ENCODE data around the gene XIRP2.
"Not testable (repeated sequence)": the region's sequence is repeated elsewhere in the genome, so short reads cannot be mapped to it uniquely, and the experiment has no call there.

Gene XIRP2

GRCh38 chr2:167253025-167253424 lies 364.7 kb downstream of the XIRP2 start:
- H3K27me3 ChIP-seq (replicated peaks; ENCODE audit: control insufficient read depth, insufficient read depth, low read length, poor library complexity, severe bottlenecking) = no peaks in the 10 kb centered on the region
- H3K4me3 ChIP-seq (ENCODE audit: insufficient read depth, low read depth, low read length, poor library complexity, severe bottlenecking) = no peak overlapping the region
- no peak overlapping the region for H3K27ac ChIP-seq (ENCODE audit: insufficient read depth, low read length, poor library complexity, severe bottlenecking)
- H3K4me1 ChIP-seq (ENCODE audit: control insufficient read depth, insufficient read depth, low read length, poor library complexity, severe bottlenecking) = no peaks in the 10 kb centered on the region
- no peak for DNase-seq
- no peaks in the 10 kb centered on the region for H3K36me3 ChIP-seq (ENCODE audit: control insufficient read depth, insufficient read depth, low read length)
- H3K9me3 ChIP-seq (ENCODE audit: control insufficient read depth, low read length) = no peaks in the 10 kb centered on the region

GRCh38 chr2:167254721-167255120 lies 366.4 kb downstream of the XIRP2 start:
- H3K27me3 ChIP-seq (replicated peaks; ENCODE audit: control insufficient read depth, insufficient read depth, low read length, poor library complexity, severe bottlenecking) = no peaks in the 10 kb centered on the region
- H3K36me3 ChIP-seq (ENCODE audit: control insufficient read depth, insufficient read depth, low read length) = no peaks in the 10 kb centered on the region
- H3K27ac ChIP-seq (ENCODE audit: insufficient read depth, low read length, poor library complexity, severe bottlenecking) = no peak overlapping the region
- no peak overlapping the region for H3K4me3 ChIP-seq (ENCODE audit: insufficient read depth, low read depth, low read length, poor library complexity, severe bottlenecking)
- H3K4me1 ChIP-seq (ENCODE audit: control insufficient read depth, insufficient read depth, low read length, poor library complexity, severe bottlenecking) = no peaks in the 10 kb centered on the region
- no peaks in the 10 kb centered on the region for H3K9me3 ChIP-seq (ENCODE audit: control insufficient read depth, low read length)
- DNase-seq = no peak

GRCh38 chr2:167258712-167259111 lies 370.4 kb downstream of the XIRP2 start:
- H3K9me3 ChIP-seq (ENCODE audit: control insufficient read depth, low read length) = no peaks in the 10 kb centered on the region
- no peak for DNase-seq
- H3K4me3 ChIP-seq (ENCODE audit: insufficient read depth, low read depth, low read length, poor library complexity, severe bottlenecking) = no peak overlapping the region
- H3K4me1 ChIP-seq (ENCODE audit: control insufficient read depth, insufficient read depth, low read length, poor library complexity, severe bottlenecking) = no peaks in the 10 kb centered on the region
- no peaks in the 10 kb centered on the region for H3K27me3 ChIP-seq (replicated peaks; ENCODE audit: control insufficient read depth, insufficient read depth, low read length, poor library complexity, severe bottlenecking)
- no peaks in the 10 kb centered on the region for H3K36me3 ChIP-seq (ENCODE audit: control insufficient read depth, insufficient read depth, low read length)
- H3K27ac ChIP-seq (ENCODE audit: insufficient read depth, low read length, poor library complexity, severe bottlenecking) = no peak overlapping the region

GRCh38 chr2:167264380-167264779 lies 376.1 kb downstream of the XIRP2 start:
- Histone ChIP-seq H3K27ac (ENCODE audit: insufficient read depth, low read length, poor library complexity, severe bottlenecking) (no peak overlapping the region), H3K27me3 (replicated peaks; ENCODE audit: control insufficient read depth, insufficient read depth, low read length, poor library complexity, severe bottlenecking) (no peaks in the 10 kb centered on the region), H3K9me3 (ENCODE audit: control insufficient read depth, low read length) (no peaks in the 10 kb centered on the region), H3K36me3 (ENCODE audit: control insufficient read depth, insufficient read depth, low read length) (no peaks in the 10 kb centered on the region), H3K4me1 (ENCODE audit: control insufficient read depth, insufficient read depth, low read length, poor library complexity, severe bottlenecking) (no peaks in the 10 kb centered on the region), H3K4me3 (ENCODE audit: insufficient read depth, low read depth, low read length, poor library complexity, severe bottlenecking) (no peak overlapping the region)
- DNase-seq = no peak

DNA sequence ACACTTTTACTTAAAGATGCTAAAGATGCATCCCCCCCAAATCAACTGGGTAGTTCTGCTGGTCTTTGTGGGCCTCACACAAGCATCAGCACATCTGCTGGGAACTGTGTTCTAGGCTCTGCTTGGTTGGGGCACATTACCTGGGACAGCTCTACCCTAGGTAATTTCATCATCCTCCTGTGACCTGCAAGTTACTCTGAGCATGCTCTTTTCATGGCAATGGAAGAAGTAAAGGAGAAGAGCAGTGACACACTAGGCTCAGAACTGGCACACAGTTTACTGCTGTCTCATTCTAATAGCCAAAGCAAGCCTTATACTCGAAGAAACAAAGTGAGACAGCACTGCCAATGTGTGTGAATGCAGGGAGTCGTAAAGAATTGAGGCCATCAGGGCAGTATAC lies 376.7 kb downstream of the XIRP2 start:
- H3K27me3 ChIP-seq (replicated peaks; ENCODE audit: control insufficient read depth, insufficient read depth, low read length, poor library complexity, severe bottlenecking) = no peaks in the 10 kb centered on the region
- H3K4me1 ChIP-seq (ENCODE audit: control insufficient read depth, insufficient read depth, low read length, poor library complexity, severe bottlenecking) = no peaks in the 10 kb centered on the region
- no peaks in the 10 kb centered on the region for H3K36me3 ChIP-seq (ENCODE audit: control insufficient read depth, insufficient read depth, low read length)
- no peak overlapping the region for H3K27ac ChIP-seq (ENCODE audit: insufficient read depth, low read length, poor library complexity, severe bottlenecking)
- H3K4me3 ChIP-seq (ENCODE audit: insufficient read depth, low read depth, low read length, poor library complexity, severe bottlenecking) = no peak overlapping the region
- H3K9me3 ChIP-seq (ENCODE audit: control insufficient read depth, low read length) = no peaks in the 10 kb centered on the region
- no peak for DNase-seq

DNA sequence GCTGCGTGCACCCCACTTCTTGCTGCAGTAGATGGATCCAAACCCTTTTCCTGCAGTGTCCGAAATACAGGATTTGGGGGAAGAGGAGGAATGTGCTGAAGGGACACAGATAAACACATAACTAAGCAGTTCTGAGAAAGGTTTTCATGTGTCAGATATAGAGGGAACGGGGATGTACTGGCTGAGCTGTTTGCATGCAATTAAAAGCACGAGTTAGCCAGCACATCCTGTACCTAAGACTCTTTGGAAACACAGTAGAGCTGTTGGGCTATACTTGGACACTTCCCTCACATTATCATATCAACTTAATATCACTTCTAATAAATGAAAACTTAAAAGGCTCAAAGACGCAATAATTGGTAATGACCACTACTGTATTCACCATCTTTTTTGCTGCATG lies 377.4 kb downstream of the XIRP2 start:
- Histone ChIP-seq H3K4me1 (ENCODE audit: control insufficient read depth, insufficient read depth, low read length, poor library complexity, severe bottlenecking) (no peaks in the 10 kb centered on the region), H3K27ac (ENCODE audit: insufficient read depth, low read length, poor library complexity, severe bottlenecking) (no peak overlapping the region), H3K9me3 (ENCODE audit: control insufficient read depth, low read length) (no peaks in the 10 kb centered on the region), H3K4me3 (ENCODE audit: insufficient read depth, low read depth, low read length, poor library complexity, severe bottlenecking) (no peak overlapping the region), H3K36me3 (ENCODE audit: control insufficient read depth, insufficient read depth, low read length) (no peaks in the 10 kb centered on the region), H3K27me3 (replicated peaks; ENCODE audit: control insufficient read depth, insufficient read depth, low read length, poor library complexity, severe bottlenecking) (no peaks in the 10 kb centered on the region)
- DNase-seq = no peak

DNA sequence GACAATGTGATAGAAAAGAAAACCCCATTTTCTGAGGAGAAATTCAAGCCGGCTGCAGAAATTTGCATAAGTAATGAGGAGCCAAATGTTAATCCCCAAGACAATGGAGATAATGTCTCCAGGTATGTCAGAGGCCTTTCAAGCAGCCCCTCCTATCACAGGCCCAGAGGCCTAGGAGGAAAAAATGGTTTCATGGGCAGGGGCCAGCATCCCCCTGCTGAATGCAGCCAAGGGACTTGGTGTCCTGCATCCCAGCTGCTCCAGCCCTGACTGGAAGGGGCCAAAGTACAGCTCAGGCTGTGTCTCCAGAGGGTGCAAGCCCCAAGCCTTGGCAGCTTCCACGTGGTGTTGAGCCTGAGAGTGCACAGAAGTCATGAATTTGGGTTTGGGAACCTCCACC lies 380.0 kb downstream of the XIRP2 start:
- not testable (repeated sequence) for H3K9me3 ChIP-seq (ENCODE audit: control insufficient read depth, low read length); H3K36me3 ChIP-seq (ENCODE audit: control insufficient read depth, insufficient read depth, low read length); H3K4me1 ChIP-seq (ENCODE audit: control insufficient read depth, insufficient read depth, low read length, poor library complexity, severe bottlenecking); H3K27me3 ChIP-seq (replicated peaks; ENCODE audit: control insufficient read depth, insufficient read depth, low read length, poor library complexity, severe bottlenecking); DNase-seq; H3K4me3 ChIP-seq (ENCODE audit: insufficient read depth, low read depth, low read length, poor library complexity, severe bottlenecking); H3K27ac ChIP-seq (ENCODE audit: insufficient read depth, low read length, poor library complexity, severe bottlenecking)

DNA sequence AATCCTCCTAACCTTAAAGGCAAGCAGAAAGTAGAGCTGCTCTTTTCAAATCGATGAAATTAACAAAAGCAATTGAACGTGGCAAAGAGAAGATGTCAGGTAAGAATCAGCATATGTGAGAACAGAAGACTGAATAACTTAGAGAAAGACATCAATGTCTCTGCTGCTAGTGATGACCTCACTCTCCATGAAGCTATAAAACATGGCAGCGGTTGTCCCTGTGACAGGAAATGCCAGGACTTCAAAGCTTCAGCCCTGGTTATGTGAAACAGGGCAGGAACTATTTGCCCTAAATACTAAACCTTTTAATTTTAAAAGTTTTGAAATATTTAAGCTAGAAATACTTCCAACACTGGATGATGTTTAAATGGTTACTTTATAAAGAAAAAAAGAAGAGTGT lies 383.7 kb downstream of the XIRP2 start:
- H3K27ac ChIP-seq (ENCODE audit: insufficient read depth, low read length, poor library complexity, severe bottlenecking) = no peak overlapping the region
- no peak for DNase-seq
- no peak overlapping the region for H3K4me3 ChIP-seq (ENCODE audit: insufficient read depth, low read depth, low read length, poor library complexity, severe bottlenecking)
- H3K27me3 ChIP-seq (replicated peaks; ENCODE audit: control insufficient read depth, insufficient read depth, low read length, poor library complexity, severe bottlenecking) = no peaks in the 10 kb centered on the region
- no peaks in the 10 kb centered on the region for H3K9me3 ChIP-seq (ENCODE audit: control insufficient read depth, low read length)
- H3K36me3 ChIP-seq (ENCODE audit: control insufficient read depth, insufficient read depth, low read length) = no peaks in the 10 kb centered on the region
- no peaks in the 10 kb centered on the region for H3K4me1 ChIP-seq (ENCODE audit: control insufficient read depth, insufficient read depth, low read length, poor library complexity, severe bottlenecking)

- Histone ChIP-seq H3K27me3 (replicated peaks; ENCODE audit: control insufficient read depth, insufficient read depth, low read length, poor library complexity, severe bottlenecking) (no peaks in the 10 kb centered on the region), H3K27ac (ENCODE audit: insufficient read depth, low read length, poor library complexity, severe bottlenecking) (no peak overlapping the region), H3K9me3 (ENCODE audit: control insufficient read depth, low read length) (no peaks in the 10 kb centered on the region), H3K4me3 (ENCODE audit: insufficient read depth, low read depth, low read length, poor library complexity, severe bottlenecking) (no peak overlapping the region), H3K36me3 (ENCODE audit: control insufficient read depth, insufficient read depth, low read length) (no peaks in the 10 kb centered on the region), H3K4me1 (ENCODE audit: control insufficient read depth, insufficient read depth, low read length, poor library complexity, severe bottlenecking) (no peaks in the 10 kb centered on the region)
- DNase-seq = no peak
Observed at GRCh38 chr2:167275046-167275445, 386.8 kb downstream of the XIRP2 start.

DNA sequence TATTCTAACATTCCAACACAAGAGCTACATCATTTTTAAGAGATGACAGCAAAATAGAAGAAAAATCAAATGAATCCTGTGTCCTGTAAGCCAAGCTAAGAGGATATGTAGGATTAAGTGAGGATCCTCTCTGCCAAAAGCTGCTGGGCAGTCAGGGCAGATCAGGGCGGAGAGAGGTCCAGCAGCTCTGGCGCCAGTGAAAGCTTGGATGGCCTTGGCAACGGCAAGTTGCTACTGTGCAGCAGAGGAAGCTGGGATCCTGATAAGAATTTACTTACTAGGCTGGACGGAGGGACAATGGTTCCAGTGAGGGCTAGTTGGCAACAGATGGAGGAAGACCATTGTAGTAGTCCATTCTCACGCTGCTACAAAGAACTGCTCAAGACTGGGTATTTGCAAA lies 391.5 kb downstream of the XIRP2 start:
- no peak overlapping the region for H3K4me3 ChIP-seq (ENCODE audit: insufficient read depth, low read depth, low read length, poor library complexity, severe bottlenecking)
- no peaks in the 10 kb centered on the region for H3K9me3 ChIP-seq (ENCODE audit: control insufficient read depth, low read length)
- no peak for DNase-seq
- no peaks in the 10 kb centered on the region for H3K27me3 ChIP-seq (replicated peaks; ENCODE audit: control insufficient read depth, insufficient read depth, low read length, poor library complexity, severe bottlenecking)
- H3K4me1 ChIP-seq (ENCODE audit: control insufficient read depth, insufficient read depth, low read length, poor library complexity, severe bottlenecking) = no peaks in the 10 kb centered on the region
- H3K27ac ChIP-seq (ENCODE audit: insufficient read depth, low read length, poor library complexity, severe bottlenecking) = no peak overlapping the region
- no peaks in the 10 kb centered on the region for H3K36me3 ChIP-seq (ENCODE audit: control insufficient read depth, insufficient read depth, low read length)

DNA sequence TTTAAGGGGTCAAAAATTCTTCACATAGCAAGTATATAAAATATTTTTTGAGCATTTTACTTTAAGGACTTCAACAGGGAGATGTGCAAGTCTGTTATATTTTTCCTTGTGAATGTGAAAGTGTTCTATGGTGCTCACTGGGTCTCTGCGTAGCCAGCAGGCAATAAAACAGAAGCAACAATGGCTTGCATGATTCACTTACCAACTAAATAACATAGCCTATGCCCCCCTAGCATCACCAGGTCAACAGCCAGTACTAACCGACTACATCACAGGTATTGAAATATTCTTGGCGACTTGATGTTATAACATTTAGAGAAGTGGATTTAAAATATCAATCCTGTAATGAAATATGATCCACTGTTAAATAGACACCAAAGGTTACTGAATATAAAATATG lies 398.9 kb downstream of the XIRP2 start:
- Histone ChIP-seq H3K27me3 (replicated peaks; ENCODE audit: control insufficient read depth, insufficient read depth, low read length, poor library complexity, severe bottlenecking) (no peaks in the 10 kb centered on the region), H3K36me3 (ENCODE audit: control insufficient read depth, insufficient read depth, low read length) (no peaks in the 10 kb centered on the region), H3K27ac (ENCODE audit: insufficient read depth, low read length, poor library complexity, severe bottlenecking) (no peak overlapping the region), H3K9me3 (ENCODE audit: control insufficient read depth, low read length) (no peaks in the 10 kb centered on the region), H3K4me3 (ENCODE audit: insufficient read depth, low read depth, low read length, poor library complexity, severe bottlenecking) (no peak overlapping the region), H3K4me1 (ENCODE audit: control insufficient read depth, insufficient read depth, low read length, poor library complexity, severe bottlenecking) (no peaks in the 10 kb centered on the region)
- DNase-seq = no peak

Data from effector memory CD4-positive, alpha-beta T cell (primary cell).